ENCODE measurements around the gene PBX1. TPM values are rescaled to one million over a fixed set of nuclear protein-coding genes. Genes with fewer than 3 reads are reported as not detected.

Gene PBX1
- total RNA-seq, 1 experiment from 2014 or later, result 9.8 TPM

GRCh38 chr1:164668491-164669400, 109.8 kb downstream of the PBX1 start:
- H3K4me2 ChIP-seq (ENCODE audit: low read length), result no peak overlapping the region
- no peak overlapping the region for H3K4me3 ChIP-seq (ENCODE audit: low read length)
- no peak for ATAC-seq
- H3K4me1 ChIP-seq (ENCODE audit: insufficient read depth, low read length), result no peaks in the 10 kb centered on the region
- H3K36me3 ChIP-seq (ENCODE audit: low read depth, low read length), result no peaks in the 10 kb centered on the region
- H2AFZ ChIP-seq (ENCODE audit: low read length), result no peak overlapping the region
- no peaks in the 10 kb centered on the region for H3K9me3 ChIP-seq (ENCODE audit: low read length)
- POLR2A ChIA-PET (ENCODE audit: unreplicated experiment), result no interaction called here
- H3K79me2 ChIP-seq (ENCODE audit: low read length), result no peaks in the 10 kb centered on the region
- H3K27ac ChIP-seq (ENCODE audit: low read length), result no peak overlapping the region
- intact Hi-C loops (cut with micrococcal nuclease), result no loop called here
- H3K27me3 ChIP-seq (ENCODE audit: low read length), result no peaks in the 10 kb centered on the region
- CTCF ChIA-PET, result no interaction called here
- no peaks in the 10 kb centered on the region for H3K9me2 ChIP-seq (replicated peaks; ENCODE audit: low read length)
- BruUV-seq (replicated peaks), result no TSS peak
- no peaks in the 10 kb centered on the region for H3F3A ChIP-seq (ENCODE audit: low read length, unreplicated experiment)
- no peak for DNase-seq
- TF ChIP-seq EZH2phosphoT487 (IDR thresholded peaks at IDR 0.05; ENCODE audit: borderline replicate concordance, low read length) (no peak), EZH2 (IDR thresholded peaks at IDR 0.05; ENCODE audit: low read length, unreplicated experiment) (no peak), CTCF (conservative IDR thresholded peaks at IDR 0.05; ENCODE audit: low read depth, low read length) (no peak)
- no peak overlapping the region for H3K9ac ChIP-seq (ENCODE audit: low read length)
- H4K20me1 ChIP-seq (ENCODE audit: low read length), result no peaks in the 10 kb centered on the region

- ChIA-PET CTCF (no interaction called here), POLR2A (ENCODE audit: unreplicated experiment) (no interaction called here)
- no peak for ATAC-seq
- no peak overlapping the region for H2AFZ ChIP-seq (ENCODE audit: low read length)
- no peaks in the 10 kb centered on the region for H3K79me2 ChIP-seq (ENCODE audit: low read length)
- H3K4me2 ChIP-seq (ENCODE audit: low read length), result no peak overlapping the region
- peaks cover 3% of the 10 kb centered on the region for H3K4me1 ChIP-seq (ENCODE audit: insufficient read depth, low read length)
- no peak overlapping the region for H3K4me3 ChIP-seq (ENCODE audit: low read length)
- H3K9me2 ChIP-seq (replicated peaks; ENCODE audit: low read length), result no peaks in the 10 kb centered on the region
- no peak for TF ChIP-seq EZH2phosphoT487 (IDR thresholded peaks at IDR 0.05; ENCODE audit: borderline replicate concordance, low read length)
- TF ChIP-seq CTCF (conservative IDR thresholded peaks at IDR 0.05; ENCODE audit: low read depth, low read length), result no peak
- DNase-seq, result no peak
- H3K36me3 ChIP-seq (ENCODE audit: low read depth, low read length), result no peaks in the 10 kb centered on the region
- BruUV-seq (replicated peaks), result no TSS peak
- H3K27me3 ChIP-seq (ENCODE audit: low read length), result no peaks in the 10 kb centered on the region
- H3K27ac ChIP-seq (ENCODE audit: low read length), result no peak overlapping the region
- H3F3A ChIP-seq (ENCODE audit: low read length, unreplicated experiment), result no peaks in the 10 kb centered on the region
- no peaks in the 10 kb centered on the region for H4K20me1 ChIP-seq (ENCODE audit: low read length)
- H3K9me3 ChIP-seq (ENCODE audit: low read length), result no peaks in the 10 kb centered on the region
- intact Hi-C loops (cut with micrococcal nuclease), result loop anchor here (10.0 kb wide), 1 partner anchor 65 kb away; no protein-coding TSS in a partner anchor
- H3K9ac ChIP-seq (ENCODE audit: low read length), result no peak overlapping the region
These were observed 111.0 kb downstream of the PBX1 start for GRCh38 chr1:164670026-164670425.

- Histone ChIP-seq H3K4me1 (ENCODE audit: insufficient read depth, low read length) (peaks cover 11% of the 10 kb centered on the region), H3K36me3 (ENCODE audit: low read depth, low read length) (no peaks in the 10 kb centered on the region), H4K20me1 (ENCODE audit: low read length) (no peaks in the 10 kb centered on the region), H3K27ac (ENCODE audit: low read length) (no peak overlapping the region), H3K9me3 (ENCODE audit: low read length) (no peaks in the 10 kb centered on the region), H2AFZ (ENCODE audit: low read length) (no peak overlapping the region), H3K79me2 (ENCODE audit: low read length) (no peaks in the 10 kb centered on the region), H3K27me3 (ENCODE audit: low read length) (no peaks in the 10 kb centered on the region), H3K9me2 (replicated peaks; ENCODE audit: low read length) (no peaks in the 10 kb centered on the region), H3K4me3 (ENCODE audit: low read length) (no peak overlapping the region), H3K4me2 (ENCODE audit: low read length) (no peak overlapping the region), H3K9ac (ENCODE audit: low read length) (no peak overlapping the region), H3F3A (ENCODE audit: low read length, unreplicated experiment) (no peaks in the 10 kb centered on the region)
- no peak for DNase-seq
- no TSS peak for BruUV-seq (replicated peaks)
- ATAC-seq, result no peak
- CTCF ChIA-PET, result no interaction called here
- POLR2A ChIA-PET (ENCODE audit: unreplicated experiment), result no interaction called here
- TF ChIP-seq CTCF (conservative IDR thresholded peaks at IDR 0.05; ENCODE audit: low read depth, low read length), result no peak
- TF ChIP-seq EZH2 (IDR thresholded peaks at IDR 0.05; ENCODE audit: low read length, unreplicated experiment), result no peak
- no peak for TF ChIP-seq EZH2phosphoT487 (IDR thresholded peaks at IDR 0.05; ENCODE audit: borderline replicate concordance, low read length)
- intact Hi-C loops (cut with micrococcal nuclease), result loop anchor here (10.0 kb wide), 1 partner anchor 64 kb away; no protein-coding TSS in a partner anchor
These were observed 111.8 kb downstream of the PBX1 start for GRCh38 chr1:164670786-164671185.
